Mesenteric fat pad (tissue), 1 donor: ENCODE measurements around the gene KLHDC4. TPM values are rescaled to one million over a fixed set of nuclear protein-coding genes. Genes with fewer than 3 reads are reported as not detected.
"Not testable (repeated sequence)": the region's sequence is repeated elsewhere in the genome, so short reads cannot be mapped to it uniquely, and the experiment has no call there.

Experiments used
- DNase-seq: peaks from one replicate; pipeline ENCODE4 v3.0.0-alpha.2; 2020; ENCODE audit warnings: low spot score
- total RNA-seq: library from RNA; stranded (reverse); fragmentation: NEBNext Ultra II Directional; extraction: Animal tissue kit (Norgen Biotek cat#: 25700); gene quantifications from one replicate; pipeline ENCODE4 v1.2.1, GENCODE V29; 2021
- donor health status: DM: yes; HTN: yes; CAD: no.

The KLHDC4 gene
- total RNA-seq, 1 donor from 2014 or later: 39.9 TPM

DNA sequence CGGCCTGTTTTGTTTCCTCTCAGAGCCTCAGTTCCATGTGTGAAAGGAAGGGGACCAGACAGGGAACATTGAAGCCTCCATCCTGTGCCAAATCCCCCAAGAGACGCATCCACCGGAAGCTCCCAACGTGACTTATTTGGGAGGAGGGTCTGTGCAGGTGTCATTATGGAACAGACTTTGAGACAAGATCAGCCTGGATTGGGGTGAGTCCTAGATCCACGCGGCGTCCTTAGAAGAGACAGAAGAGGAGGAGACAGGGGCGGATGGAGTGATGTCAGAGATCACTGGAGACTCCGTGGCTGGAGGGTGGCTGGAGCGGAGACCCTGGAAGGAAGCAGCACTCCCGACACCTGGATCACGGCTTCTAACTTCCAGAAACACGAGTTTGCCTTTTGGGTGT lies 80.0 kb downstream of the KLHDC4 start:
- DNase-seq: no peak

DNA sequence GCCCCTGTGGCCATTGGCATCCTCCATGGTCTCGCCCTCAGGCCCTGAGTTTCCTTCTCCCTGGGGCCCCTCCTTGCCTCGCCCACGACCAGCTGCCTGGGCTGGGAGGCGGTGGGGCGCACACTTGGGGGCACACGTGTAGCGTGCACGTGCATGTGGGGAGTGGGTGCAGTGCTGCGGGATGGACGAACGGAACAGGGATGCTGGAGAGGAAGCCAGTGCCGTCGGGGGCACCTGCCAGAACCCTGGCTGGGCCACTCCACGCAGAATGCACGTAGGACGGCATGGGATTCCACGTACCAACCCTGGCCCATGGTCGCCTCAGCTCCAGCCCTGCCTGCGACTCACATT lies 80.4 kb downstream of the KLHDC4 start:
- DNase-seq: no peak

DNA sequence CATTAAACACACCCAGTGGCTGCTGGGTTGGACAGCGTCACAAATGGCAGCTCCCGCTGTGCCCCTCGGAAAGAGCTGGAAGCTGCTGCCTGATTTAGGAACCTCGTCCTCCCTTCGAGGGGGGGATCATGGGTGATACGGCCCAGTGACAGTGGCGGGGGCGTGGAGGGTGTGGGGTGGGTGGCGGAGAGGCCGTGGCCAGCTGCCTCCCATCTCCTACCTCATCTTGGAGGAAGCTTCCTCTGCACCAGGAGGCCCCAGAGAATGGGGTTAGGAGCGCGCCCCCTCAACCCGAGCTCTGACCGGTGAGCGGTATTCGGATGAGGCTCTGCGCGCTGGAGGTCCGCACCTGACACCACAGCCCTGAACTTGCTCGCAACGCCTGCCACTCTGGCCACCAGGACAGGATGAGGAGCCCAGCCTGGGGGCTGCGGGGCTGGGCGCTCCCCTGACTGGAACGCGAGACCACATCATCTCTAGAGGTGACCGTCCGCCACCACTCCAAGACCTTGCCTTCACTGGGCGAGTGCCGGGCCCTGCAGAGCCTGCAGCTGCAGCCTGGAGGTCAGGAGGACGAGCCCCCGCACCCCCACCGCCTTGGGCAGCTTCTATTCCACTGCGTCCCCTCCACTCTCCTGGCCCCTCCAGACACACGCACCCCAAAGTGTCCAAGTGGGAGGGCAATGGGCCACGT lies 80.9 kb downstream of the KLHDC4 start:
- DNase-seq: no peak

DNA sequence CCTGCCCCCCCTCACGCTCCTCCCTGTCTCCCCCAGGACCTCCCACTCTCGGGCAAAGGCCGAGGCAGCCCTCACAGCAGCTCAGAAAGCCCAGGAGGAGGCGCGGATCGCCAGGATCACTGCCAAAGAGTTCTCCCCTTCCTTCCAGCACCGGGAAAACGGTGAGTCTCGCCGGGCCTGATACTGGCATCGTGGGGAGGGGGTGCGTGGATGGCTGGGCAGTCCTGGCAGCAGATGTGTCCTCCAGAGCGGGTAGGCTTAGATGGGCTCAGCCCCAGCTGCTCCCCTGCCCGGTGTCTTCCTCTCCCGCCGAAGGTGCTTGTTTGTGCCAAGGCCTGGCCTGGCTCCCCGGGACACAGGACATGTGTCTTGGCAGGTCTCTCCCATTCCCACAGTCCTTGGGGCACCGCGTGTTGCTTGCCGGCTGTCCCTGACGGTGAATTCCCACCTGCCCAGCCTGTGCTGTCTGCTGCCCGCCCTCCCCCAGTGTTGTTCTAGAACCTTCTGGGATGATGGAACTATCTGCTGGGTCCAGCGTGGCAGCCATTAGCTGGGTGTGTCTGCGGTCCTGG lies 81.6 kb downstream of the KLHDC4 start:
- no peak for DNase-seq

DNA sequence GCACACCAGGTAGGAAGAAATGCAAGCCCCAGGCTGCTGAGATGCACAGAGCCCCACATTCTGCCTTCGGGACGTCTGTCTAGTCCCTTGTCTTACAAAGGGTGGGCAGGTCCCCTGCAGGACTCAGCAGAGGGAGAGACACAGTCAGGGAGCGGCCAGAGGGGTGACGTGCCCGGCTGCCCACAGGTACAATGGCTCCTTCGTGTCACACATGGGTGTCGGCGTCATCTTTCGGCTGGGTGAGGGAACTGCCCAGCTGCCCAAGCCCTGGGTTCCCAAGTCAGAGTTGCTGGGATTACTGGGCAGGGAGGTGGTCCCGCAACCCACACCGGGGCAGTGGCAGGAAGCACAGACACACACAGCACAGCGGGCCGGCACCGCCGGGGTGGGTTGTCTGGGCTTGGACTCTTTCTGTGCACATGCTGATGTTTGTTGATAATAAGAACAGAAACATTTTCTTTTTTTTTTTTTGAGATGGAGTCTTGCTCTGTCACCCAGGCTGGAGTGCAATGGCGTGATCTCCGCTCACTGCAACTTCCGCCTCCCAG lies 82.9 kb downstream of the KLHDC4 start:
- no peak for DNase-seq

DNA sequence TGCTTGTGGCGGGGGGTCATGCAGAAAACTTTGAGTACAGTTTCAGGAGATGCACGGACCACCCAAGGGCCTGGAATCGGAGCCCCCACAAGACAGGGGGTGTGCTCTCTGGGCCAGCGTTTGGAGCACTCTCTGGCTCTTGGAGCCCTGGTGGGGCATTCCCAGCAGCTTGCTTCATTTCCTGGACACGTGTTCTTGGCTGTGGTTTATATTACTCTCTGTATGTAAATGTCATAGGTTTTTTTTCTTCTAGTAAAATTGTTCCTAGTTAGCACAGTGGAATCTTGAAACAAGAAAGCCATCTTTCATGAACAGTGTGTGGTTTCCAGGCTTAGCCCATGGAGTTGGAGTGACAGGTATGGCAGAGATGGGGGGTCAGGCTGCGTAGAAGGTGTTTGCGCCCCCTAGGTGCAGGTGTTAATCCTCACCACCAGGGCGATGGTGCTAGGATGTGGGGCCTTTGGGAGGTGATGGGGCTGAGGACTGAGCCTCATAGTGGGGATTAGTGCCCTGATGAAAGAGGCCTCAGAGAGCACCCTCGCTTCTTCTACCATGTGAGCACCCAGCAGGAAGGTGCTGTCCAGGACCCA lies 83.7 kb downstream of the KLHDC4 start:
- no peak for DNase-seq

DNA sequence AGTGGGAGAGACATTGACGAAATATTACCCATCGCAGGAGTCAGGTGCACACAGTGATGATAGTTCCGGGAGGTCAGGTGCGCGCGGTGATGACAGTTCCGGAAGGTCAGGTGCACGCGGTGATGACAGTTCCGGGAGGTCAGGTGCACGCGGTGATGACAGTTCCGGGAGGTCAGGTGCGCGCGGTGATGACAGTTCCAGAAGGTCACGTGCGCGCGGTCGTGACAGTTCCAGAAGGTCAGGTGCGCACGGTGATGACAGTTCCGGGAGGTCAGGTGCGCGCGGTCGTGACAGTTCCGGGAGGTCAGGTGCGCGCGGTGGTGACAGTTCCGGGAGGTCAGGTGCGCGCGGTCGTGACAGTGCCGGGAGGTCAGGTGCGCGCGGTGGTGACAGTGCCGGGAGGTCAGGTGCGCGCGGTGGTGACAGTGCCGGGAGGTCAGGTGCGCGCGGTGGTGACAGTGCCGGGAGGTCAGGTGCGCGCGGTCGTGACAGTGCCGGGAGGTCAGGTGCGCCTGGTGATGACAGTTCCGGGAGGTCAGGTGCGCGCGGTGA lies 84.7 kb downstream of the KLHDC4 start:
- not testable (repeated sequence) for DNase-seq

DNA sequence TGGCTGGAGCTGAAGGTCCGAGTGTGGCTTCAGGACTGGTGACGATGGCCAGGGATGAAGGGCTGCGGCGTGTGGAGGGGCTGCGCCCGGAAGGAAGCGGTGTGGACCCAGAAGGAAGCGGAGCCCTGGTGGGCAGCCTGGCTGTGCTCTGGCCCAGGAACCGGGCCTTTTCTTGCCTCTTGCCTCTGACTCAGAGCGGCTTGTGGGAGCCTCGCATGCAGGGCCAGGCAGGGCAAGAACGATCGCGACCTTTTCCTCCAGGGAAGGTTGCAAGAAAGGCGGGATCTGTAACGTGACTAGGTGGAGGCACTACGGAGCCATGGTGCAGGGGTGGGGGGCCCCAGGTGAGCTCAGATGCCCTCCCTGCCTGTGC lies 85.5 kb downstream of the KLHDC4 start:
- no peak for DNase-seq

DNA sequence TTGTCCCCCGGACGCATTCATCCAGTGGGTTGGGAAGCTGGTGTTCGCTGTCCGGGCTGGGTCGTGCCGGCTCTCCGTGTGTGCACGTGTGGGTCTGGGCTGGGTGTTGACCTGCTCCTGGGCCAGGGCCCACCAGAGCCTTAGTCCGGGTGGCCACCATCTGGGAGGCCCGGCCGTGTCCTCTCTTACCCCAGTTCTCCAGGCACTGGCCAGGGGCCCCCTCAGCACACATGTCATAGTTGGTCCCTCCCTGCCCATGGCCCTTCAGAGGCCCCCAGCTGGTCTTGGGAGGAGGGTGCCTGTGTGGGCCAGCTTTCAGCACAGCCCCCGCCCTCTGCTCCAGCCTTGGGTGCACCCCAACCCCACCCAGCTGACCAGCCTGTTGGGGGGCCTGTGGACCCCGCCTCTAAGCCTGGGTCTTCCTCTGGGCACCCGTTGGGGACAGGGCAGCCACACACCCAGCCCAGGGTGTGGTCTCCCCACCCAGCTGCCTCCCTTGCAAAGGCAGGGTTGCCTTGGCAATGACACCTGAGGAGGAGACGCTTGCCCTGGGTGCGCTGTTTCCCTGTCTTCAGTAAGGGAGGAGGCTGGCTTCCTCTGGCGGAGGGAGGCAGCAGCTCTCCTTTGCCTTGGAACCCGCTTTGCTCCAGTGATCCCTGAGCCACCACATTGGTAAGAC lies 86.1 kb downstream of the KLHDC4 start:
- no peak for DNase-seq

DNA sequence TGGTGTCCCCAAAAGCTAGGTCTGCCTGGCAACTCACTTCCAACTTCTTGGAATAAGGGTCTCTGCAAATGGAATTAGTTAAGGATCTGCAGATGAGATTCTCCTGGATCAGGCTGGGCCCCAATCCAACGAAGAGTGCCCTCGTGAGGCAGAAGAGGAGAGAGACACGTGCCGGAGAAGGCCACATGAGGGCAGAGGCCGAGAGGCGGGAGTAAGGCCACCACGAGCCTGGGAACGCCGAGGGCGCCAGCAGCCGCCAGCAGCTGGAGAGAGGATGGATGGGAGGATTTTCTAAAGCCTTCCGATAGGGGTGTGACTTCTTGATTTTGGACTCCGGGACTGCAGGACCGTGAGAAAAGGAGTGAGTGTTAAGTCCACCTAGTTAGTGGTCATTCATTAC lies 87.2 kb downstream of the KLHDC4 start:
- no peak for DNase-seq

DNA sequence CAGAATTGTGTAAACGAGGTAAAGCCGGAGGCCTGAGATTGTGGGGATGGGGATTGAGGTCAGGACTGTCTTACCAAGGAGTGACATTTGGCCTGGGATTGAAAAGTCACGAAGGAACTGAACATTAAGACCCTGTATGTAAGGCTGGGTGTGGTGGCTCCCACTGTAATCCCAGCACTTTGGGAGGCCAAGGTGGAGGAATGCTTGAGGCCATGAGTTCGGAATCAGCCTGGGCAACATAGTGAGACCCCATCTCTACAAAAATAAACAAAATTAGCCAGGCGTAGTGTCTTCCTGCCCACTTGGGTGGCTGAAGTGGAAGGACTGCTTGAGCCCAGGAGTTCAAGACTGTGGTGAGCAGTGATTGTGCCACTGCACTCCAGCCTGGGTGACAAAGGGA lies 88.0 kb downstream of the KLHDC4 start:
- DNase-seq: no peak

DNA sequence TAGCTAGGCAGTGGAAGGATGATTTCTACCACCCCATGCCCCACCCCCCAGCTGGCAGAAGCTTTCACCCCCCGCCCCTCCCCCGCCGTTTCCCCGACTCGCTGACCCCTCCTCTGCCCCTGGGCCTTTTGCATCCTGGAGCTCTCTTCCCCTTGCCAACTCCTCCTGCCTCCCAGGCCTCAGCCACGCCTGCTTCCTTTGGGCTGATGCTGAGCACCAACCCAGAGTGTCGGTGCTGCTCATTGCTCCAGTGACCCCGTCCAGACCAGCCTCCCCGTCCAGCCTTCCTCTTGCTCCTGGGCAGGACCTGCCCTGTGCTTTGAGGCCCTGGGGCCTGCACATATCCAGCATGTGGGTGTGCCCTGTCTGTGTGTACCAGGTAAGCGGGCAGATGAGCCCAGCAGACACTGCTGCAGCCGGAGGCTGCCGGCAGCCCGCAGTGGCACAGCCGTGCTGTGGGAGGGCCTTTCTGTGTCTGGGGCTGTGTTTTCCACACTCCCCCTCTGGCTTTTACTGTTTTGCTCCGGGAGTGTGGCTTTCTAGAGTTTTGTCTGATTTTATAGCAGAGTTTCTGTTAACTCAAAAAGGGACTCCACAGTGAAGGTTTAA lies 90.6 kb downstream of the KLHDC4 start:
- no peak for DNase-seq

DNA sequence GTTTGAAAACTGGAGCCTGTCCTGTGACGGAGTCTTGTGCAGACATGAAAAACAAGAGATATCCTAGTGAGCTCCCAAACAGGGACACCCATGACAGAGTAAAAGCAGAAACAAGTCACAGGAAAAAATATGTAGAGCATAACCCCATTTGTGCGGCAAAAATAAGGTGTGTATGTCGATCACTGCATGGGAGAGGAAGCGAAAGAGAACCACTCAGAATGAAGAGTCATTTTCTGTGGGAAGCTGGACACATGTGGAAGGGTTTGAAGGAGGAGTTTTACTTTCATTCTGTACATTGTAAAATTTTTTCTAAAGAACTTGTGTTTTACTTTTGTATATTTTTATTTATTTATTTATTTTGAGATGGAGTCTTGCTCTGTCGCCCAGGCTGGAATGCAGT lies 91.4 kb downstream of the KLHDC4 start:
- DNase-seq: no peak

DNA sequence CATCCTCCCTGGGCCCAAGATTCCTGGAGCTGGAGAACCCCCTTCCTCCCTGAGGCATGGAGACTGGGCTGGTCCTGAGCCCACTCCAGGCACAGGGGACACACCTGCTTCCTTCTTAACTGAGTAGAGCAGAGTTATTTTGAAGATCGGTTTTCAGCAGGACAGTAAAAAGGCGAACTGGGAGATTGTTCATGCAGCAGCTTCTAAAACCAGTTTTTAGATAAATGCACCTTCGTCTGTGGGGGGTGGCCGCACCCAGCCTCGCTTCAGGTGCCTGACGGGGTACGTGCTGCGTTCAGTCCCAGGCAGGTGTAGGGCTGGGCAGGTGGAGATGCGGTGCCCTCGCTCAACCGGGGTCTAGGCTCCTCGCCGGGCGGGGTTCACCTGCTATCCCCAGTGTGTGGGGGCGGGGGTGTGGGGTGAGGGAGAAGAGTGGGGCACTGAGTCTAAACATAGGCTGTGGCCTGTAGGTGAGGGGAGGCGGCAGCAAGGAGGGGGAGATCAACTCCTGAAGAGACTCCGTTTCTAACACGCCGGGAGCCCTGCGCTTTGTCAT lies 94.0 kb downstream of the KLHDC4 start:
- DNase-seq: no peak

DNA sequence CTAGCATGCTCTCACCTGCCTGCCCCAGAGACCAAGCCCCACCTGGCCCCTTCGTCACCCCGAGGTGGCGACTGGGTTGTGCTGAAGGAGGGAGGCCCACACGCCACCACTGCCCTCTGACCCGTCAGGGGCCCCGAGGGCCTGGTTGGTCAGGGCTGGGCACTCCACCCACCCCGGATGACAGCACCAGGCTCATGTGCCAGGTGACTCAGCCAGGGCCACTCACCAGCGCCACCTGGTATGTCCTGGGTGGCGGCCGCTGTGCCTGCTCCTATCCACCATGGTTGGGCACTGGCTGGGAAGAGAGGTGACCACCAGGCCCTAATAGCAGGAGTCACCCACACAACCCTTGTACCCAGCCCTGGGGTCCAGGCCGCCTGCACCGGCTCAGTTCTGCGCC lies 94.6 kb downstream of the KLHDC4 start:
- no peak for DNase-seq

DNA sequence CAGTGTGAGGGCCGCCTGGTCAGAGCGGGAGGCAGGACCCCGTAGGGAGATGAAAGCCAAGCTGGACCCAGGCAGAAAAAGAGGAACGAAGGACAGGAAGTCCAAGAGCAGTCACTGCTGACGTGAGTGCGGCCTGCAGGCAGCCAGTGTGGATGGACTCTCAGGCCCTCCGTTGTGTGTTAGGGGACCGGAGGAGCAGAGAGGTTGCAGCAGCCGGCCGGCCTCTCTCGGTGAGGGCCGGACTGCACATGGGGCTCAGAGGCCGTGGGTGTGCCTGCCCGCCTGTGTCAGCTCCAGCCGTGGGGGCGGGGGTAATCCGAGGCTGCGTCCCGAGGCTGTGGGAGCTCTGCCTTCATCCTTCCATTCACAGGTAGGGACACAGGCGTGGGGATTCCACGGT lies 96.1 kb downstream of the KLHDC4 start:
- DNase-seq: no peak

DNA sequence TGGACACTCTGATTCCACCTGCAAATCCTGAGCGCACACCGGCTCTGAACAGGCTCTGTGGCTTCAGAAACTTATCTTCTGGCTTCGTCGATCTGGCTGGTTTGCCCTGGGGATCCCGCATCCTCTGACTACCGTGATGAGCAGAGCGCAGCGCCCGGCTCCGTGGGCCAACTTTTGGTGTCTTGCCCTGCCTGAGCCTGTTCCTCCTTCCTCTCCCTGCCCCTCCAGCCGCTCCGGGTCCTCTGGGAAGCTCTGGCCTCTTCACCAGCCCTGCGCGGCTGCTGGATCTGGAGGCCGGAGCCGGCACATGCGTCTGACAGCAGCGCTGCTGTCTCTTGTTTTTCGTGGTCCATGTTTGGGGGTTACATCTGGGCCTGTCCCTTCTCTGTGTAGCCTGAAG lies 97.8 kb downstream of the KLHDC4 start:
- DNase-seq: no peak

DNA sequence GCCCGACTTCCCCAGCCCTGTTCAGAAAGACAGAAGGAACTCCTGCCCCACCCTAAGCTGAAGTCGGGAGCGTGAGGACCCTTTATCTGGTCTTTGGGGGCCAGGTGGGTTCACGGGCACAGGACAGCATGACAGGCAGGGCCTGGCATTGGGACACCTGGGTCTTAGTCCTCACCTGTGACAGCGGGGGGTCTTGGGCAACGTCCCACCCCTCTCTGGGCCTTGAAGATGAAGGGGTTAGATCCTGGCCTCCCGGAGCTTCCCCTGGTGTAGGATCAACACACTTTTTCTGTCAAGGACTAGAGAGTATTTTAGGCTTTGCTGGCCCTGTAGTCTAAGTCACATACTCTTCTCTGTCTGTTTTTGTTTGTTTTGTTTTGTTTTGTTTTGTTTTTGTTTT lies 98.3 kb downstream of the KLHDC4 start:
- no peak for DNase-seq

DNA sequence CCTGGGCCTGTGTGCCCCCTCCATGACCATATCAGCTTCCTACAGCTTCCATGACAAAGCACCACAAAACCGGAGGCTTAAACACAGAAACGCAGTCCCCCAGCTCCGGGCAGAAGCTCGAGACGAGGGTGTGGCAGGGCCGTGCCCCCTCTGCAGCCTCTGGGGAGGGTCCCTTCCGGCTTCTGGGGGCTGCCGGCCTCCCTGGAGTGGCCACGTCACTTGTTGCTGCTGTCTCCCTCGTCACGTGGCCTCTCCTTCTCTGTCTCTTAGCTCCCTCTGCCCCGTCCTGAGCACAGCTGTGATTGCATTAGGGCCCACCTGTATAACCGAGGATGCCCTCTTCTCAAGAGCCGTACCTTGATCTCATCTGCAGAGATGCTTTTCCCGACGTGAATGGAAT lies 98.9 kb downstream of the KLHDC4 start:
- no peak for DNase-seq

DNA sequence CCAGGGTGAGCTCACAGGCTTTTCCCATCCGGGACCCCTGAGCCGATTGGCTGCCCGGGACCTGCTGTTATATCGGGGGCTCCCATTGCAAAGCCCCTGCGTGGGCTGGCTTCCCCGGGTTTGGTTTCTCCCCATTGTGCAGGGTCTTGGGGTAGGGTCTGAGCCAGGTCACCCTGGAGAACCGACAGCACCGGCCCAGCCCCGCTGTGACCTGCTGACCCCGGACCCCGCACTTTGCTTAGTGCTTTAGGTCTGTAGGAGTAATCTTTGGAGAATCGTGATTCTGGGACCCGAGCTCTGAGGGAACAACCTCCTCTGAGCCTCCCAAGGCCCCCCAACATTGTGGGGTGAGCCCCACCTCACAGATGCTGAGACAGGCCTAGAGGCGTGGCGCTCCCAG lies 100.6 kb downstream of the KLHDC4 start:
- no peak for DNase-seq

DNA sequence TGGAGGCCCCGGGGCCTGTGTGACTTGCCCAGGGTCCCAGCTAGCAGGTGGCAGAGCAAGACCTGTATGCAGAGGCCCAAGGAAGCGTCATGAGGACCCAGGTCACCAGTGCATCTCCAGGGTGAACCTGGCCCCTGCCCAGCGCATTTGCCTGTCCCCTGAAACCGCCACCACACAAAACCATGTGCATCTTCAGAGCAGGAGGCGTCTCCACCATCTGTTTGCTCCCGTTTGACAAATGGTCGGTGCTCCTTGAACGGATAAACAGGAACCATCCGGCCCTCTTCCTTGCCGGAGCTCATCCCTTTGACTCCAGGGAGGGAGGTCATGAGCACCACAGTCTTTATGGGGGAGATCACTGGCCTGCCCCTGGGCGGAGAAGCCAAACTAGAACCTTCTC lies 101.0 kb downstream of the KLHDC4 start:
- no peak for DNase-seq
